OCI-LY7 (cell line): ENCODE data around the gene RAB1B. TPM values are rescaled to one million over a fixed set of nuclear protein-coding genes. Genes with fewer than 3 reads are reported as not detected.

ENCODE experiments used
- BruUV-seq: library from RNA; stranded (reverse); fragments of 400-500 nt; replicated peaks from 2 replicates; lab custom pipeline; 2021; lab: Mats Ljungman, UMichigan
- CTCF ChIA-PET: fragments of 300-600 bp; sonication (Branson Sonifier 250); formaldehyde crosslinking; loops from one replicate; lab custom pipeline; 2022; ENCODE audit warnings: antibody characterized with exemption; ENCODE audit not compliant: unreplicated experiment; lab: Charles Lee
- POLR2A ChIA-PET: fragments of 300-600 bp; sonication (Branson Sonifier 250); formaldehyde crosslinking; loops from one replicate; lab custom pipeline; 2022; ENCODE audit warnings: antibody characterized with exemption; lab: Charles Lee
- DNase-seq: peaks from one replicate; pipeline ENCODE4 v3.0.0-alpha.2; 2015; ENCODE audit warnings: low spot score
- H2AFZ ChIP-seq: fragments of 200-600 bp; sonication (generic), shearing (Covaris generic); 2 replicates; pipeline ENCODE4 v1.6.1; 2014; ENCODE audit warnings: mild to moderate bottlenecking, antibody characterized with exemption, low read length, moderate library complexity
- H3K27ac ChIP-seq: fragments of 200-600 bp; sonication (generic); 2 replicates; pipeline ENCODE4 v1.5.1; 2014; ENCODE audit warnings: mixed run types, low read depth, mild to moderate bottlenecking, moderate library complexity, low read length, inconsistent platforms; ENCODE audit not compliant: poor library complexity, severe bottlenecking
- H3K36me3 ChIP-seq: fragments of 200-600 bp; sonication (generic); 2 replicates; pipeline ENCODE4 v1.6.1; 2014; ENCODE audit warnings: mild to moderate bottlenecking, antibody characterized with exemption, low read length, moderate library complexity, mixed read lengths; ENCODE audit not compliant: insufficient read depth
- H3K4me1 ChIP-seq: fragments of 200-600 bp; sonication (generic); 2 replicates; pipeline ENCODE4 v1.5.1; 2014; ENCODE audit warnings: mild to moderate bottlenecking, low read length; ENCODE audit not compliant: insufficient read depth, poor library complexity, severe bottlenecking
- H3K4me2 ChIP-seq: fragments of 200-600 bp; sonication (generic); 2 replicates; pipeline ENCODE4 v1.6.1; 2014; ENCODE audit warnings: mild to moderate bottlenecking, low read length
- H3K4me3 ChIP-seq: fragments of 200-600 bp; sonication (generic); 2 replicates; pipeline ENCODE4 v1.5.1; 2014; ENCODE audit warnings: mild to moderate bottlenecking, low read depth, low read length; ENCODE audit not compliant: poor library complexity, severe bottlenecking
- H3K79me2 ChIP-seq: fragments of 200-600 bp; sonication (generic); 2 replicates; pipeline ENCODE4 v1.6.1; 2016; ENCODE audit warnings: low read depth, mild to moderate bottlenecking, low read length, moderate library complexity, mixed read lengths; ENCODE audit not compliant: insufficient read depth
- H3K9me2 ChIP-seq: fragments of 200-600 bp; sonication (generic); 2 replicates; pipeline ENCODE4 v1.6.1; 2016; ENCODE audit warnings: mild to moderate bottlenecking, low read length, mixed read lengths; ENCODE audit not compliant: insufficient read depth
- H3K9me3 ChIP-seq: fragments of 200-600 bp; sonication (generic); 2 replicates; pipeline ENCODE4 v1.6.1; 2014; ENCODE audit warnings: mild to moderate bottlenecking, mixed run types, low read length, mixed read lengths
- H4K20me1 ChIP-seq: fragments of 200-600 bp; sonication (generic); 2 replicates; pipeline ENCODE4 v1.6.1; 2014; ENCODE audit warnings: mild to moderate bottlenecking, antibody characterized with exemption, low read length, moderate library complexity, mixed read lengths; ENCODE audit not compliant: insufficient read depth
- CTCF ChIP-seq: fragments of 200-600 bp; sonication (generic); conservative IDR thresholded peaks from 2 replicates; pipeline ENCODE4 v1.5.1; 2014; ENCODE audit warnings: mild to moderate bottlenecking, antibody characterized with exemption, low read length, moderate library complexity, mixed read lengths
- EZH2phosphoT487 ChIP-seq: fragments of 200-600 bp; sonication (generic); IDR thresholded peaks from 2 replicates; pipeline ENCODE4 v1.6.1; 2018; ENCODE audit warnings: low read depth, borderline replicate concordance, mild to moderate bottlenecking, mixed run types, antibody characterized with exemption, low read length, moderate library complexity, mixed read lengths
- intact Hi-C: fragments of 100-400 bp; cut with micrococcal nuclease; formaldehyde crosslinking; loops from one replicate; pipeline ENCODE4 v1.10.0; 2022; ENCODE audit not compliant: unreplicated experiment
- total RNA-seq, 2 experiments: library from RNA; depleted of rRNA in 1 of 2; stranded (reverse); fragments of >200 nt in 1 of 2; shearing (Covaris generic) in 1 of 2; gene quantifications; 2 replicates each; pipeline ENCODE4 v1.2.3, GENCODE V29; 2014 to 2022

RAB1B gene
- total RNA-seq, 2 experiments from 2014 or later, result 77.7 to 81.8 TPM

- BruUV-seq, result TSS peak; percentile 63
- CTCF ChIA-PET, result interaction anchor here (0.6 kb wide), 1 partner anchor 127 kb away, joined by 4 read pairs; no protein-coding TSS in a partner anchor
- no peak for TF ChIP-seq CTCF
- TF ChIP-seq EZH2phosphoT487, result no peak
- no peaks in the 10 kb centered on the region for H4K20me1 ChIP-seq
- no peak overlapping the region for H2AFZ ChIP-seq
- DNase-seq, result no peak
- H3K4me2 ChIP-seq, result peak overlapping the region; percentile 85
- POLR2A ChIA-PET, result no interaction called here
- peaks cover 43% of the 10 kb centered on the region for H3K4me1 ChIP-seq
- H3K4me3 ChIP-seq, result no peak overlapping the region
- intact Hi-C loops, result no loop called here
- peaks cover 9% of the 10 kb centered on the region; the same call in 1 of the 2 replicates for H3K79me2 ChIP-seq
- H3K9me2 ChIP-seq, result no peaks in the 10 kb centered on the region
- H3K36me3 ChIP-seq, result peaks cover 15% of the 10 kb centered on the region; the same call in 1 of the 2 replicates
- no peaks in the 10 kb centered on the region for H3K9me3 ChIP-seq
- no peak overlapping the region for H3K27ac ChIP-seq
Observed at GRCh38 chr11:66287211-66287888, 18.9 kb downstream of the RAB1B start.

- CTCF ChIA-PET, result interaction anchor here (0.6 kb wide), 2 partner anchors 126 to 1295 kb away, joined by 4 read pairs; no protein-coding TSS in a partner anchor
- H3K9me3 ChIP-seq, result no peaks in the 10 kb centered on the region
- H4K20me1 ChIP-seq, result no peaks in the 10 kb centered on the region
- TF ChIP-seq EZH2phosphoT487 (no peak), CTCF (no peak)
- BruUV-seq, result no TSS peak
- DNase-seq, result peak; percentile 21
- peak overlapping the region; percentile 85 for H3K4me2 ChIP-seq
- peak overlapping the region; percentile 36 for H2AFZ ChIP-seq
- H3K27ac ChIP-seq, result peak overlapping the region; percentile 29
- H3K4me3 ChIP-seq, result peak overlapping the region; percentile 88
- intact Hi-C loops, result loop anchor here (2.0 kb wide), 1 partner anchor 41 kb away; no protein-coding TSS in a partner anchor
- peaks cover 37% of the 10 kb centered on the region for H3K4me1 ChIP-seq
- peaks cover 15% of the 10 kb centered on the region; the same call in 1 of the 2 replicates for H3K36me3 ChIP-seq
- POLR2A ChIA-PET, result interaction anchor here (1.1 to 2.0 kb wide), 3 partner anchors 9 to 237 kb away, joined by 3 to 13 read pairs (median 5); no protein-coding TSS in a partner anchor
- peaks cover 9% of the 10 kb centered on the region; the same call in 1 of the 2 replicates for H3K79me2 ChIP-seq
- H3K9me2 ChIP-seq, result no peaks in the 10 kb centered on the region
Observed at GRCh38 chr11:66287889-66288670, 19.6 kb downstream of the RAB1B start.
